ENCODE results near the gene MAGOH.
"Not testable (repeated sequence)": the region's sequence is repeated elsewhere in the genome, so short reads cannot be mapped to it uniquely, and the experiment has no call there.

Gene MAGOH

DNA sequence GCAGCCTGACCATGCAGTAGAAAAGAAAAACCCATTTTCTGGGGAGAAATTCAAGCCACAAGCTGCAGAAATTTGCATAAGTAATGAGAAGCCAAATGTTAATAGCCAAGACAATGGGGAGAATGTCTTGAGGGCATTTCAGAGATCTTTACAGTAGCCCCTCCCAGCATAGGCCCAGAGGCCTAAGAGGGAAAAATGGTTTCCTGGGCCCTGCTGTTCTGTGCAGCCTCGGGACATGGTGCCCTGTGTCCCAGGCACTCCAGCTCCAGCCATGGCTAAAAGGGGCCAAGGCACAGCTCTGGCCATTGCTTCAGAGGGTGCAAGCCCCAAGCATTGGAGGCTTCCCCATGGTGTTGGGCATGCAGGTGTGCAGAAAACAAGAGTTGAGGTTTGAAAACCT, 32.8 kb downstream of the MAGOH start:
- not testable (repeated sequence) for H3K9me3 ChIP-seq (ENCODE audit: control insufficient read depth, low read length); H3K27me3 ChIP-seq (ENCODE audit: control insufficient read depth, insufficient read depth, low read length, poor library complexity, severe bottlenecking); H3K4me1 ChIP-seq (ENCODE audit: control insufficient read depth, insufficient read depth, low read length); H3K27ac ChIP-seq (ENCODE audit: insufficient read depth, low read depth, low read length, poor library complexity, severe bottlenecking); H3K4me3 ChIP-seq (ENCODE audit: insufficient read depth, low read depth, low read length)
- H3K36me3 ChIP-seq (ENCODE audit: control insufficient read depth, insufficient read depth, low read length), result peaks cover 60% of the 10 kb centered on the region
- WGBS, 2 experiments, result 97 to 98% methylated on average over 1 of the region's 1 CpG

DNA sequence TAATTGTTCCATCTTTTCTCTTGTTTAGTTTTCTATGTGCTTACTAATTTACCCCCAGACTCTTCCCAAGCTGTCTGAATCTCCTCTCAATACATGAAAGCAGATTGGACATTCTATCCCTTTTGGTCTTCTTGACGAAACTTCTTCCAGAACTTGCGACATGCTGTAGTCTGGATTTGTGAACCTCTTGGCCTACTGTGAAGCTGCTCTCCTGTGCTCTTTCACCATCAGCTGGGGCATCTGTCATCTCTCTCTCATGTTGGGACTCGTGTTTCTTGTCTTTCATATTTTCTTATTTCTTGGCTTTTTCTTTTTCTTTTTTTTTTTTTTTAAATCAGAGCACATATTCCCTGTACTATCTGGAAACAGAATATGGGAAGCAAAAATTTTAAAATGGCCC, 34.9 kb downstream of the MAGOH start:
- no peaks in the 10 kb centered on the region for H3K9me3 ChIP-seq (ENCODE audit: control insufficient read depth, low read length)
- H3K4me1 ChIP-seq (ENCODE audit: control insufficient read depth, insufficient read depth, low read length), result no peaks in the 10 kb centered on the region
- no peaks in the 10 kb centered on the region for H3K27me3 ChIP-seq (ENCODE audit: control insufficient read depth, insufficient read depth, low read length, poor library complexity, severe bottlenecking)
- H3K27ac ChIP-seq (ENCODE audit: insufficient read depth, low read depth, low read length, poor library complexity, severe bottlenecking), result no peak overlapping the region
- WGBS, 2 experiments, result 93 to 94% methylated on average over 3 of the region's 3 CpGs
- no peak overlapping the region for H3K4me3 ChIP-seq (ENCODE audit: insufficient read depth, low read depth, low read length)
- H3K36me3 ChIP-seq (ENCODE audit: control insufficient read depth, insufficient read depth, low read length), result peaks cover 50% of the 10 kb centered on the region

DNA sequence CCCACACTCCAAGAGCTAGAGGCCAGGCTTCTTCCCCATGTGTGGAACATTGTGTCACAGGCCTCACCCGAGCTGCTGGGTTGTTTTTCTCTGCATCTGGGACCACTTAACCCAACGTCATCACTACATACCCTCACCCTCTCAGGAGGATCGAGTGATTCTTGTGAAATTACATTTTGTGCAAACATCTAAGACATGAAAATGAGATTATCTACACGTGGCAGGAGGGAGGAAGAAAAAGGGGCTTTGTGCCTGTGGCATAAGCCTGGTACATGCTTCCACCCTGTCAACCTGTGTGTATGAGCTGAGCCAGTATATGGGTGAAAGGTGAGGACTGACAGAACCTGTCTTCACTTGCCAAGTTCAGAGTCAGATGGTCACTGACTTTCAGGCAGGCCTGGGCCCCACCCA, 40.1 kb downstream of the MAGOH start:
- H3K4me1 ChIP-seq (ENCODE audit: control insufficient read depth, insufficient read depth, low read length), result peaks cover 12% of the 10 kb centered on the region
- H3K27me3 ChIP-seq (ENCODE audit: control insufficient read depth, insufficient read depth, low read length, poor library complexity, severe bottlenecking), result peaks cover 7% of the 10 kb centered on the region
- WGBS, 2 experiments, result 86 to 89% methylated on average over 3 to 4 of the region's 4 CpGs
- H3K36me3 ChIP-seq (ENCODE audit: control insufficient read depth, insufficient read depth, low read length), result peaks cover 11% of the 10 kb centered on the region
- H3K9me3 ChIP-seq (ENCODE audit: control insufficient read depth, low read length), result no peaks in the 10 kb centered on the region
- H3K4me3 ChIP-seq (ENCODE audit: insufficient read depth, low read depth, low read length), result no peak overlapping the region
- H3K27ac ChIP-seq (ENCODE audit: insufficient read depth, low read depth, low read length, poor library complexity, severe bottlenecking), result no peak overlapping the region

DNA sequence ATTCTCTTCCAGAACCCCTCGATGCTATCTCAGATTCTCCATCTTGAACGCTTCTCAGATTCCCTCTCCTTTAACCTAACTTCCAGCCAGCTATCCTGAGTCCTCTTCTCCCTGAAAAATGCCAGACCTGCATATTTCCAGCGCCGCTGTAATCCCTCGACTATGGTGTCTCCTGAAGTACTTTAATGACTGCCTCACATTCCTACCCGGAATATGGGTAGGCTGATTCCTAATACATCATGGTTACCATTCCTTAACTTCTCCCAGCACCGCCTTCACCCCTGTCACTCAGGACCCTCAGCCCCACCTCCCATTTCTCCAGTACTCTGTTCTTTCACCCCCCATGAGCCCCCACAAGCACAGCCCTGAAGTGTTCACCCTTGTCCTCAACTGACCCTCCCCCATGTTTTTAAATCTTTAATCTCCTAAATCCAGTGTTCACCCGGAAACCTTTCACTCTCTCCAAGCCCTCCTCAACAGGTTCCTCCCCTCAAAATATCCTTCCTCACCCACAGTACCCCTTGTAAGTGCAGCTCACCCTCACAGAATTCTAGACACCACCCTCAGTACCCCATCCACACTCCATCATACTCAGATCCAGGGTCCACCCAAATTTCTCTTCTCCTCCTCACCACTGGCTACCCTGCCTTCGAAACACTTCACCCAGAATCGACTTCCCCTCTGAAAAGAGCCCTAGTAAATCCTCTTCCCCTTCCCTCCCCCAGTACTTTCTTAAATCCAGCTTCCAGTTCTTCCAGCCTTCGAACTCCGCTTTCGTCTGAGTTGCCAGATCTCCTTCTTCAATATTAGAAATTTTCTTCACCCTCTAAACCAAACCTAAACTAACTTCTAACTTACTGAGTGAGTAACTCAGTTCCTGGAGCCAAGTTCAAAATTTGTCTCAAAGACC, 40.8 kb downstream of the MAGOH start:
- H3K4me3 ChIP-seq (ENCODE audit: insufficient read depth, low read depth, low read length), result peak overlapping the region; percentile 99
- H3K4me1 ChIP-seq (ENCODE audit: control insufficient read depth, insufficient read depth, low read length), result peaks cover 12% of the 10 kb centered on the region
- peaks cover 7% of the 10 kb centered on the region for H3K27me3 ChIP-seq (ENCODE audit: control insufficient read depth, insufficient read depth, low read length, poor library complexity, severe bottlenecking)
- peak overlapping the region; percentile 70 for H3K27ac ChIP-seq (ENCODE audit: insufficient read depth, low read depth, low read length, poor library complexity, severe bottlenecking)
- 43% methylated on average over 13 of the region's 13 CpGs for WGBS, 2 experiments
- peaks cover 6% of the 10 kb centered on the region for H3K36me3 ChIP-seq (ENCODE audit: control insufficient read depth, insufficient read depth, low read length)
- H3K9me3 ChIP-seq (ENCODE audit: control insufficient read depth, low read length), result no peaks in the 10 kb centered on the region

DNA sequence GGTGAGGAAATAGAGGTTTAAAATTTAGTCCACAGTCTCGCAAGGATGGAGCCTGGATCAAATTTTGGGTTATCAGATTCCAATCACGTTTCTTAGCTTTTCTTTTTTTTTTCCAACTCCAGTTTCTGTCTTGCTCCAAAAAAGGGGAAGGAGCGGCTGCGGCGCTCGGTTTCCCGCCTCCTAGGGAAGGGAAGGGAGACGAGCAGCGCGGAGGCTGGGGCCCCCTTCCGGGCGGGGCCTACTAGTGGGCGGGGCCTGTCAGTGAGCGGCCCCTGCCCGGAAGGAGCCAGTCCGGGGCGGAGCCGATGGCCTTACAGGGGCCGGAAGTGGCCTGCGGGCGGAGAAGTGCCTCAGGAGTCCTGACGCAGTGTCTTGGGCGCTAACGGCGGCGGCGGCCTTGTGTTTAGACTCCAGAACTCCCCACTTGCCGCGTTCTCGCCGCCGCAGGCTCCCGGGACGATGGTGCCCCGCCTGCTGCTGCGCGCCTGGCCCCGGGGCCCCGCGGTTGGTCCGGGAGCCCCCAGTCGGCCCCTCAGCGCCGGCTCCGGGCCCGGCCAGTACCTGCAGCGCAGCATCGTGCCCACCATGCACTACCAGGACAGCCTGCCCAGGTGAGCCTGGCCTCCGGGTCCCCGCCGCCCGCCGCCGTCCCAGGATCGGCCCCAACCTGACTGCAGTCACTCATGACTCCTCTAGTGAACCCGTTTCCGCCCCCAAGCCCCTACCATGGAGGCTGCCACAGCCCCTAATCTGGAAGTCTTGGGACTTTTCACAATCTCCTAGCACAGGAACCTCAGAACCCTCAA, 41.6 kb downstream of the MAGOH start, which contains the start of gene CPT2:
CPT2 (plus strand) TSS at position 340 of the 806 bp plus-strand sequence; CDS start at position 460, 120 bp downstream.
- H3K27me3 ChIP-seq (ENCODE audit: control insufficient read depth, insufficient read depth, low read length, poor library complexity, severe bottlenecking), result peaks cover 7% of the 10 kb centered on the region
- H3K9me3 ChIP-seq (ENCODE audit: control insufficient read depth, low read length), result no peaks in the 10 kb centered on the region
- H3K4me3 ChIP-seq (ENCODE audit: insufficient read depth, low read depth, low read length), result peak within 1 kb of the TSS; percentile 99
- peaks cover 12% of the 10 kb centered on the region for H3K4me1 ChIP-seq (ENCODE audit: control insufficient read depth, insufficient read depth, low read length)
- H3K36me3 ChIP-seq (ENCODE audit: control insufficient read depth, insufficient read depth, low read length), result no peaks in the 10 kb centered on the region
- 1% methylated on average over 57 of the region's 57 CpGs for WGBS, 2 experiments
- peak within 1 kb of the TSS; percentile 70 for H3K27ac ChIP-seq (ENCODE audit: insufficient read depth, low read depth, low read length, poor library complexity, severe bottlenecking)

DNA sequence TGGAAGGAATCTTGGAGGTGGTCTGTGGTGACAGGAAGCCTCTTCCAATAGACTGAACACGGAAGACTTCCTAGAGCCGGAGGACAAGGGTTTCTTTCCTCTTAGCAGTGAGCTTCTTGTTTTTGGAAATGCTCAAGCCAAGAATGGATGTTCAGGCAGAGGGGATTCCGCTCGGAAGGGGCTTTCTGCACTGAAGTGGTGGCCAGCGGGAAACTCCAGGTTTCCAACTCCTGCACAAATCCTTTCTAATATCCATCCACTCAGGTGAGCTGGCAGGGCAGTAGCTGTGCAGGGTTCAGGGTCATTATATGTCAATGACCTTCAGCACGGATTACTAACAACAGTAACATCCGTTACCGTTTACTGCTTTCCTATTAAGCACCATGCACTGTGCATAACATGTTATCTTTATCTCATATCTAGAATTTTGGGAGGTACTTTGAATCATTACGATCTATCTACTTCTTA, 42.3 kb downstream of the MAGOH start:
- Histone ChIP-seq H3K27me3 (ENCODE audit: control insufficient read depth, insufficient read depth, low read length, poor library complexity, severe bottlenecking) (peaks cover 7% of the 10 kb centered on the region), H3K27ac (ENCODE audit: insufficient read depth, low read depth, low read length, poor library complexity, severe bottlenecking) (no peak overlapping the region), H3K4me1 (ENCODE audit: control insufficient read depth, insufficient read depth, low read length) (peaks cover 12% of the 10 kb centered on the region), H3K36me3 (ENCODE audit: control insufficient read depth, insufficient read depth, low read length) (no peaks in the 10 kb centered on the region), H3K4me3 (ENCODE audit: insufficient read depth, low read depth, low read length) (no peak overlapping the region), H3K9me3 (ENCODE audit: control insufficient read depth, low read length) (no peaks in the 10 kb centered on the region)
- WGBS, 2 experiments, result 64 to 76% methylated on average over 7 to 9 of the region's 9 CpGs

DNA sequence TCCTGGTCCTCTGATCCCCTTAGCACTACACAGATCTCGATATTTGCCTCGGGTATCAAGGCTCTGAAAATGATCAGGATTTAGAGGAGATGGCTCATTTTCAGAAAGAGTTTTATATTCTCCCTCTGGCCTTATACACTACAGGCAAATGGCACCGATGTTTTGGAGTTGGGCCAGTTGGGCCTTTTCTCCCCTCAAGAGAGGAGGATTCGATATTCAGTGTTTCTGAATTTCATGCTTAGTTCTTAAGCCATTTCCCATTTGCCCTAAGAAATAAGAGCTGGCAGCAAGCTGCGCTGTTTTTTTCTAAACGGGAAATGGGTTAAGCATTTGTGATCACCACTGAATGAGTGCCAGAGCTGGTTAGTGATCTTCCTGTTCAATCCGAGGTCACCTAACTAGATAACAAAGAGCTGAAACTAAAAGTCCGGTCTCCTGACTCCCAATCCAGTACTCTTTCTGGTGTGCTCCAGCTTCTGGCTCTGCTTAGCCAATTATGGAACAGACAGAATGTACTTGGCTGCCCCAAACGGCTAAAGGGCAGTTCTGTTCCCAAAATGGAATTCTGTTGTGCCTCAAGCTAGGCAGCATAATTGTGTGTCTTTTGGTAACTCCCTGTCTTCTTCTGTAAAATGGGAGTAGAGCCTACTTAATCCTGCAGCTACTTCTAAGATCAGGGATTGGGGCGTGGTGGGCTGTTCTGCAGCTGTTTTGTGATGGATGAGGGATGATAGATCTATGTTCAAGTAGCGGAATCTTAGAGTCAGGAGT, 42.9 kb downstream of the MAGOH start:
- 94 to 95% methylated on average over 11 of the region's 11 CpGs for WGBS, 2 experiments
- no peak overlapping the region for H3K4me3 ChIP-seq (ENCODE audit: insufficient read depth, low read depth, low read length)
- H3K36me3 ChIP-seq (ENCODE audit: control insufficient read depth, insufficient read depth, low read length), result no peaks in the 10 kb centered on the region
- H3K27me3 ChIP-seq (ENCODE audit: control insufficient read depth, insufficient read depth, low read length, poor library complexity, severe bottlenecking), result peaks cover 7% of the 10 kb centered on the region
- peaks cover 12% of the 10 kb centered on the region for H3K4me1 ChIP-seq (ENCODE audit: control insufficient read depth, insufficient read depth, low read length)
- H3K9me3 ChIP-seq (ENCODE audit: control insufficient read depth, low read length), result no peaks in the 10 kb centered on the region
- no peak overlapping the region for H3K27ac ChIP-seq (ENCODE audit: insufficient read depth, low read depth, low read length, poor library complexity, severe bottlenecking)

DNA sequence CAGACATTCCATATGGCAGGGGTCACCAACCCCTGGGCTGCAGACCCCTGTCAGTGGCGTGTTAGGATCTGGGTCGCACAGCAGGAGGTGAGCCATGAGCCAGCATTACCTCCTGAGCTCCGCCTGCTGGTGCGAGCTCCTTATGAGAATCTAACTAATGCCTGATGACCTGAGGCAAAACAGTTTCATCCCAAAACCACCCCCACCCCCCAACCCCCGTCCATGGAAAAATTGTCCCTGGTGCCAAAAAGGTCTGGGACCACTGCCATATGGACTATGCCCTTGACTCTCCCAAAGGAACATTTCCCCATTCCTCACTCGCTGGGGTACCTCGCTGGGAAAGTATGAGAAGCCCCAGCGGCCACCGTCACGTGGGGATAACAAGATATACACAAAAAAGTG, 48.1 kb downstream of the MAGOH start:
- no peaks in the 10 kb centered on the region for H3K36me3 ChIP-seq (ENCODE audit: control insufficient read depth, insufficient read depth, low read length)
- no peak overlapping the region for H3K27ac ChIP-seq (ENCODE audit: insufficient read depth, low read depth, low read length, poor library complexity, severe bottlenecking)
- 78 to 81% methylated on average over 10 of the region's 10 CpGs for WGBS, 2 experiments
- no peaks in the 10 kb centered on the region for H3K4me1 ChIP-seq (ENCODE audit: control insufficient read depth, insufficient read depth, low read length)
- H3K4me3 ChIP-seq (ENCODE audit: insufficient read depth, low read depth, low read length), result no peak overlapping the region
- no peaks in the 10 kb centered on the region for H3K9me3 ChIP-seq (ENCODE audit: control insufficient read depth, low read length)
- peaks cover under 1% of the 10 kb centered on the region for H3K27me3 ChIP-seq (ENCODE audit: control insufficient read depth, insufficient read depth, low read length, poor library complexity, severe bottlenecking)

DNA sequence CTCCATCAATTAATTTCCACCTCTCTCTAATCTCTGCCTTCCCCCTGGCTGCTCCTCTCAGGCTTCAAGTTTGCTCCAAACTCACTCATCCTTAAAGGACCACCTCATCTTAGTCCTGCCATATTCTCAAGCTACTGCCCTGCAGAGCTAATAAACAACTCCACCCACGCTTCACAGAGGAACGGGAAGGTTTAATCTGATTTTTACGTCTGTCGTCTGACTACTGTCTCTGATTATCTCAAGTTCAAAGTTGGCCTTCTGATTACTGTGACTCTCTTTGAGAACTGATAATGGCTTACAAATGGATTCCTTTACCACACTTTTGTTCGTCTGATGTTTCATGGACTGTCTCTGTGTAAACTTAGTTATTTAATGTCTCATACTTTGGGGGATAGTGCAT, 49.3 kb downstream of the MAGOH start:
- H3K27me3 ChIP-seq (ENCODE audit: control insufficient read depth, insufficient read depth, low read length, poor library complexity, severe bottlenecking), result no peaks in the 10 kb centered on the region
- no peak overlapping the region for H3K27ac ChIP-seq (ENCODE audit: insufficient read depth, low read depth, low read length, poor library complexity, severe bottlenecking)
- H3K4me1 ChIP-seq (ENCODE audit: control insufficient read depth, insufficient read depth, low read length), result no peaks in the 10 kb centered on the region
- WGBS, 2 experiments, result 92 to 93% methylated on average over 5 of the region's 5 CpGs
- no peaks in the 10 kb centered on the region for H3K9me3 ChIP-seq (ENCODE audit: control insufficient read depth, low read length)
- H3K4me3 ChIP-seq (ENCODE audit: insufficient read depth, low read depth, low read length), result no peak overlapping the region
- no peaks in the 10 kb centered on the region for H3K36me3 ChIP-seq (ENCODE audit: control insufficient read depth, insufficient read depth, low read length)

Data from ectodermal cell (in vitro differentiated cells).